Frontal cortex (tissue), 4 donors: ENCODE data around the gene FAM163B. TPM values are rescaled to one million over a fixed set of nuclear protein-coding genes. Genes with fewer than 3 reads are reported as not detected.
"Not testable (repeated sequence)": the region's sequence is repeated elsewhere in the genome, so short reads cannot be mapped to it uniquely, and the experiment has no call there.

Source experiments
- DNase-seq, 2 donors: peaks; one replicate each; pipeline ENCODE4 v3.0.0; 2012; ENCODE audit warnings: low spot score in 2 of 2
- FAIRE-seq: peaks from 2 replicates; lab custom pipeline; 2012; peaks lifted over from hg19 to GRCh38; lab: Jason Lieb, UNC
- total RNA-seq: library from RNA; depleted of rRNA; stranded (reverse); fragments of >200 nt; gene quantifications from one replicate; pipeline ENCODE4 v1.2.3, GENCODE V29; 2014
- donor health status: control.
- donor health status: control.
- donor health status: control.

Gene FAM163B
- total RNA-seq, 1 donor from 2014 or later: 12.6 TPM

DNA sequence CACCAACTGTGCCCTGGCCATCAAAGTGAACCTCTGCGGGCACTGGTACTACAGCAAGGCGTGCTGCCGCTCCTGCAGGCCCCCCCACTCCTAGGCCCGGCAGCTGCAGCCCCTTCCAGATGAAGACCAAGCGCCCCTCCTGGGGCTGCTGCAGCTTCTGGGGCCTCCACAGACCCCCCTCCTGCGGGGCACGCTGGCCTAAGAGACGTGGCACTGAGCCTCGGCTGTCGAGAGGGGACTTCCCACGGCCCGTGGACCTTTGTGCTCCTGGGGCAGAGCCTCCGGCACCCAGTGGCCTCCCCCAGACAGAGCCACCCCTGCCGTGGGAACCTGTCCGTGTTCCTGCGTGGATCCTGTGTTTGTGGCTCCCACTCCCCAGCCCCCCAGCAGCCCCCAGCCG lies 34.4 kb downstream of the FAM163B start:
- FAIRE-seq: no peak

DNA sequence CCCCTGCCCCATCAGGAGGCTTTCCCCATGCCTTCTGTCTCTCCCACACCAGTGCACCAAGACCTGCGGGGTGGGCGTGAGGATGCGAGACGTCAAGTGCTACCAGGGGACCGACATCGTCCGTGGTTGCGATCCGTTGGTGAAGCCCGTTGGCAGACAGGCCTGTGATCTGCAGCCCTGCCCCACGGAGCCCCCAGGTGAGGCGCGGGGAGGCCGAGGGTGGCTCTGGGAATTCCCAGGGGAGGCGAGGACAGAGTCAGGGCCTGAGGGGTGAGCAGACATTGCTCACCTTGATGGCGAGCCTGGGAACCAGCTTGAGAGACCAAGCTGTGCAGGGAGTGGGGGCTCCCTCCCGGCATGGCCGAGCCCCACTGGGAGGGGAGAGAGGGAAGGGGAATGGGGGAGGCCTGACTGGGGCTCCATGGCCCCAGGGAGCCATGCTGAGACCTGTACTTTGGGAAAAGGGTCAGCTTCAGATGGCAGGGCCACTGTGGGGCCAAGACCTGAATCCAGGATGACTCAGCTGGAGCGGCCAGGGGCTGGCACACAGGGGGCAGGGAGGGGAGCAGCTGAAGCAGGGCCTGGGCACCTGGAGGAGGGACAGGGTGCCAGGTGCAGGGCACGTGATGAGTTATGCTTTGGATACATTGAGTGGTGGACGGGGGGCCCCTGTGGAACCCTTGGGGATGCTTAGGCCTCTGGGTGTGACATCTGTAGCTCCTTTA lies 35.2 kb downstream of the FAM163B start:
- FAIRE-seq (no peak), DNase-seq (no peak)

More for the DNA sequence above, 34.4 kb downstream of the FAM163B start:
- no peak for DNase-seq

GRCh38 chr9:133572821-133573361 lies 36.3 kb downstream of the FAM163B start:
- FAIRE-seq: no peak
- DNase-seq: peak; percentile 77 to 78

GRCh38 chr9:133571896-133572595 lies 37.1 kb downstream of the FAM163B start:
- no peak for FAIRE-seq

DNA sequence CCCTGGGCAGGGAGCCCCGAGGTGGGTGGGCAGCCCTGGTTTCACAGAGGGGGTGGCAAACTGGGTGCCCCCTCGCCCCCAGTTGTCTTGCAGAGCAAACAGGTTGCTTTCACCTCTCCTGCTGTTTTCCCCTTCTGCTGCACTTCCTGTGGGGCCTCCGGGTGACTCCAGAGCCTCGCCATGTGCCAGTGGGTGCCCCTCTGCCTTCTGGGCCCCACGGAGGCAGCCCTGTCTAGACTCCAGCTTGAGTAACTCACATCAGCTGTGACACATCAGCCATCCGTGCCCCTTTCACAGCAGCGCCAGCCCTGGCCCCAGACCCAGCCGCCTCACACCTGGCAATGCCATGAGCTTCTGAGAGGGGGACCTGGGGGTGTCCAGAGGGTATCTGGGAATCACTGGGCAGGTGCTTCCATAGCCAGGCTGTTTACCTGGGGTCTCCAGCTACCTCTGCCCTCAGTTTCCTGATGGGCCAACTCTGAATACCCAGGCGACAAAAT lies 37.7 kb downstream of the FAM163B start:
- DNase-seq (no peak), FAIRE-seq (no peak)

More at GRCh38 chr9:133571896-133572595, 37.1 kb downstream of the FAM163B start:
- no peak for DNase-seq

DNA sequence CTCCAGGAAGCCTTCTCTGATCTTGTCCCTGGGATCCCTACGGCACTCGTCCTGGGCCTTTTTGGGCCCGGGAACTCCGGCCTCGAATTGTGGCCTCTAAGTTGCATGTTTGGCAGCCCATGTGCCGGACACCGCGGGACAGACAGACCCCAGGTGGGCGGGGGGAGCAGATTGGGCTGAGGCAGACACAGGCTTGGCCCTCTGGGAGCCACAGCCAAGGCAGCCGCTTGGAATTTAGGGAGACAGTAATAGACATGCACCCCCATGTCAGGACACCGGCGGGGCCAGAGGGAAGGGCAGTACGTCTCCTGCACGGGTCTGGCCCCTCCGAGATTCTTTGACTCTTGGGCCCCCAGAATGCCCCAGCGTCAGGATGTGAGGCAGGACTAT lies 38.5 kb downstream of the FAM163B start:
- DNase-seq: no peak
- FAIRE-seq: no peak

GRCh38 chr9:133569891-133570690 lies 39.1 kb downstream of the FAM163B start:
- no peak for DNase-seq
- FAIRE-seq: no peak

GRCh38 chr9:133569121-133569785 lies 39.9 kb downstream of the FAM163B start:
- FAIRE-seq (no peak), DNase-seq (no peak)

- no peak for FAIRE-seq
- no peak for DNase-seq
These were observed 41.0 kb downstream of the FAM163B start for GRCh38 chr9:133568186-133568585.

DNA sequence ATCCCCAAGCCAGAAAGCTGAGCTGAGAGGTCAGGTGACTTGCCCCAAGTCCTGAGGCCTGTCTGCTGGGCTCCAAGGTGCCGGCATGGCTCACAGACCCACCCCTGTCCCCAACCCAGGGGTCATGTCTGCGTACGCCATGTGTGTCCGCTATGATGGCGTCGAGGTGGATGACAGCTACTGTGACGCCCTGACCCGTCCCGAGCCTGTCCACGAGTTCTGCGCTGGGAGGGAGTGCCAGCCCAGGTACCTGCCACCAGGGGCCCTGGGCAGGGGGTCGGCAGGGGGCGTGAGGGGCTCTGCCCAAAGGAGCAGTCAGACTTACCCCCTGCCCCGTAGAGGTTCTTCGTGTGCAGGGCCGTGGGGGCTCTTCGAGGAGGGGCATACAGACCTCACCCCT lies 42.4 kb downstream of the FAM163B start:
- DNase-seq (no peak), FAIRE-seq (no peak)

- FAIRE-seq: no peak
- no peak for DNase-seq
These were observed 42.8 kb downstream of the FAM163B start for GRCh38 chr9:133566382-133566781.

GRCh38 chr9:133564451-133565116 lies 44.6 kb downstream of the FAM163B start:
- FAIRE-seq: no peak

GRCh38 chr9:133563814-133564213 lies 45.4 kb downstream of the FAM163B start:
- not testable (repeated sequence) for DNase-seq, FAIRE-seq

More at GRCh38 chr9:133564451-133565116, 44.6 kb downstream of the FAM163B start:
- DNase-seq: no peak

GRCh38 chr9:133563291-133563796 lies 45.8 kb downstream of the FAM163B start:
- FAIRE-seq: no peak
- DNase-seq: no peak

DNA sequence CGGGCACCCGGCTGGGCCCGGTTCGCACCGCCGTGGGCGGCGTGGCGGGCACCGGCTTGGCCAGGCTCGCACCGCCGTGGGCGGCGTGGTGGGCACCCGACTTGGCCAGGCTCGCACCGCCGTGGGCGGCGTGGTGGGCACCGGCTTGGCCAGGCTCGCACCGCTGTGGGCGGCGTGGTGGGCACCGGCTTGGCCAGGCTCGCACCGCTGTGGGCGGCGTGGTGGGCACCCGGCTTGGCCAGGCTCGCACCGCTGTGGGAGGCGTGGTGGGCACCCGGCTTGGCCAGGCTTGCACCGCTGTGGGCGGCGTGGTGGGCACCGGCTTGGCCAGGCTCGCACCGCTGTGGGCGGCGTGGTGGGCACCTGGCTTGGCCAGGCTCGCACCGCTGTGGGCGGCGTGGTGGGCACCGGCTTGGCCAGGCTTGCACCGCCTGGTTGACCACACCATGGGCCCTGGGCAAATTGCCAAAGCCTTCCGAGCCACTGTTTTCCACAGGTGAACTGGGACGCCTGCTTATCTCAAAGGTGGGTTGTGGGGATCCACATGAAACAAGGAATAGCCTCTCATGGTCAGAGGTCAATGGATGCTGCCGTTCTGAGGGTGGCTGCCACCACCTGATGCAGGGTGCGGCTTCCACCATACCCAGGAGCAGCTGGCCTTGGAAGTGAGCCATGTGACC lies 46.4 kb downstream of the FAM163B start:
- FAIRE-seq (no peak), DNase-seq (no peak)

DNA sequence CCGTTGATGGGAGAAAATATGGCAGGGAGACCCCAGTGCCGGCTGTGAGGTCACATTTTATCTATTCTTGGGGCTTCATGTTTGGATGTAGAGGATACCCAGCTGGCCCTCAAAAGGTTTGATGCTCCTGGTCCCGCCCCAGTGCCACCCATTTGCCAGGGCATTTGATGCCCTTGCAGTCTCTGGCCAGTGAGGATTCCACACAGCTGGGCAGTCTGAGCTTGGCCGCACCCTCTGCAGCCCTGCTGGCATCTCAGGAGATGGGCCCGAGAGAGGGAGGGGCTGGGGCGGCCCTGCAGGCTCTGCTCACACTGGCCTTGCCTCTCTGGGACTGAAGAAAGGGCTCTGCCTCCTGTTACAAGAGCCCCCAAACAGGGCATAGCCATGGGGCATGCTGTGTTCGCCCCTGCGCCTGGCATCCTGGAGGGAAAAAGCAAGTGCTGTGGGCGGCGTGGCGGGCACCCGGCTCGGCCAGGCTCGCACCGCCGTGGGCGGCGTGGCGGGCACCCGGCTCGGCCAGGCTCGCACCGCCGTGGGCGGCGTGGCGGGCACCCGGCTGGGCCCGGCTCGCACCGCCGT lies 47.1 kb downstream of the FAM163B start:
- DNase-seq (no peak), FAIRE-seq (no peak)

- FAIRE-seq (no peak), DNase-seq (no peak)
These were observed 48.2 kb downstream of the FAM163B start for GRCh38 chr9:133560944-133561343.

DNA sequence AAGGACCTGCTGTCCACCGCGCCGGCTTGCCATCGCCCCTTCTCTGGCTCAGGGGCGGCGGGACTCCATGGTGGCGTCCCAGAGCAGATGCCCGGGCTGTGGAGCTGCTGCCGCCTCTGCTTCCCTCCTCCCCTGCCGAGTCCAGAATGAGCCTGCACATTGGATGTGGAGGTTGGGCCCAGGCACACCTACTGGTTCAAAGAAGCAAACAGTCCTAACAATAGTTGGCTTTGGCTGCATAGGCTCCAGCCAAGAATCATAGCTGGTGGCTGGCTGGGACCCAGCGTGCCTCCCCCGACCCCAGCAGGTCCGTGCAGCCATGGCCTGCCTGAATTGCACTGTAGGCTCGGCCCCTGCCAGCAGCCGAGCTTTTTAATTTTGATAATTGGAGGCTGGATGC lies 48.9 kb downstream of the FAM163B start:
- peak in 1 of 2 donors; percentile 47 for DNase-seq
- no peak for FAIRE-seq
